Stimulated activated CD8-positive, alpha-beta memory T cell treated with anti-CD3 and anti-CD28 coated beads, Interleukin-7, amount 100 ng/mL, for 4 hours (primary cell): Measurements from ENCODE around the gene RAPGEF2.
"Not testable (repeated sequence)": the region's sequence is repeated elsewhere in the genome, so short reads cannot be mapped to it uniquely, and the experiment has no call there.

ENCODE experiments used
- DNase-seq, 2 donors: peaks; one replicate each; pipeline ENCODE4 v3.0.0-alpha.2; 2020; ENCODE audit warnings: low read depth in 2 of 2

Gene RAPGEF2

DNA sequence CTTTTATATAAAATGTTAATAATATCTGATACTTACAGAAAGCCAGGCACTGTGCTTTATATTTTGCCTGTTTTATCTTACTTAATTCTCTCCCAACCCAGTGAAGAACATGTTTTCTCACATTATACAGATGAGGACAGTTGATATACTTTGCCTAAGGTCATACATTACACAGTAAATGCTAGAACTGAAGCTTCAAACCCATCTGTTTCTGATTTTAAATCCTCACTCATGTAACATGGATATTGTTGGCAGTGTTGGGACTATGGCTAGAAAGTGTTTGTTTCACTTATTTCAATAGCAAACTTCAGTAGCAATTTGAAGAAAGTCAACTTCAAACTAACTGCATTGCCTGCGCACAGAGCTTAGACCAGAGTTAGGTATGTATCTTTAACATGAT lies 57.4 kb downstream of the RAPGEF2 start:
- DNase-seq: no peak

- not testable (repeated sequence) for DNase-seq
Observed at GRCh38 chr4:159161436-159161835, 58.6 kb downstream of the RAPGEF2 start.

DNA sequence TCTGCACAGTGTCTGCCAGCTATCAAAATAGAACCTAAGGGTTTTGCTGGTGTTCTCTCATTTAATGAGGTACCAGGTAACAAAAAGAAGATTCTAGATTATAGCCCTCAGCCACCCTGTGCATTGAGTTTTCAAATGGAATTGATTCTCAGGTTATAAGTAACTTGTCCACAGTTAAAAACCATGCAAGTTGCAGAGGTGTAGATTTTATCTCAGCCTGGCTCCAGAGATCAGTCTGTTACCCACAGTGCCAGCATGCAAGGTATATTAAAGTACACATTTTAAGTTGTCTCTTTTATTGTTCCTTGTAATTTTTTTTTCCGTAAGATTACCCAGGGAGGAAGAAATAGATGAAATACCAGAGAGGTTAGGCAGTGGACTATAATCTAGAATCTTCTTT lies 59.7 kb downstream of the RAPGEF2 start:
- no peak for DNase-seq

DNA sequence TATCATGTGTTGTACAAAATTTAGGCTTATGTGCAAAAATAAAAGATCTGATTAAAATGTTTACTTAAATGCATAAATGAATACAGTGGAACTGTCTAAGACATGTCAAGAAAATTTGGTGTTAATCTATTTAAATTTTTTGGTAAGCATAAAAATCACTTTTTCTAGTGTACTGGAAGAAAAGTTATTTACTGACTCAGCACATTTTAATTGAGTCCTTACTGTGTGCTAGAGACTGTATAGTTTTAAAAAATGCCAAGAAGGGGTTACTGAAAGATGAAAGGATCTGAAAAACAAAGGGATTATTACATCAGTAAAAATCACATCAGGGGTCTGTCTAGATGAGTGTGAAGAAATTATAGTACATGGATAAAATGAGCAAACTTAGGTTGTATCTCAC lies 60.6 kb downstream of the RAPGEF2 start:
- DNase-seq: no peak

GRCh38 chr4:159169404-159170302 lies 66.8 kb downstream of the RAPGEF2 start:
- no peak for DNase-seq

- no peak for DNase-seq
Observed at GRCh38 chr4:159171287-159171686, 68.4 kb downstream of the RAPGEF2 start.

DNA sequence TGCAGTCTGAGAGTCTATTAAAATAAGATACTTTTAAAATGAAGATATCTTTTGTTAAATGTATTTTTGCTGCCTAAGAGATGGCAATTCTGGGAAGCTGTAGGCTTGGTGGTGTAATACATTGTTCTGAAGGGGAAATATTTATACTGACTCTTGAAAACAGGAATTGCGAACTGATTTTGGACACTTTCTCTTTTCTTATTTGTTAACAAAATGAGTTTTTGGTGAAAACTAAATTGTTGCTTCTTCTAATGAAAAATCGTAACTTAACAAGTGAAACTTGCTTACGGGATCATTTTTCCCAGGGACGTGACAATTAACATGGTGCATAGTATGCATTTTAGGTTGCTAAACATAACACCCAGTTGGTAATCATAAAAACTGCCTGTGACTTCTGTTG lies 71.0 kb downstream of the RAPGEF2 start:
- no peak for DNase-seq

GRCh38 chr4:159174645-159175084 lies 71.8 kb downstream of the RAPGEF2 start:
- no peak for DNase-seq

- peak; percentile 19 to 47 for DNase-seq
Observed at GRCh38 chr4:159175085-159175988, 72.5 kb downstream of the RAPGEF2 start.

DNA sequence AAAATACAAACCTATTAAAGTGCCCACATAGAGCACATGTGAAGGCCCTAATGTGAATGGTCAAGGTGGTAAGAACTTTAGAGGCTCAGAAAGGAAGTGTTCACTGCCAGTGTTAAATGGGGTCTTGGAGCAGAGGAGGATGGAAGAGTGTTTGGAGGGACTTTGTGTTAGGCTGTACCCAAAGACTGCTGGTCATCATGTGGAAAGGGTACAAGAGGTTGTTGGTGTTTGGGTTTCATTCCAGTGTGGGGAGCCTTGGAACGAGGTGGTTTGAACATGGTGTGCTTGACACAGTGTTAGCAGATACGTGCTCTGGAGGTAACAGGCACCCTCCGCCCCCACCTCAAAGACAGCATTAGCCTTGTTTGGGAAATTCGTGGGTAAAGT lies 73.1 kb downstream of the RAPGEF2 start:
- DNase-seq: no peak

DNA sequence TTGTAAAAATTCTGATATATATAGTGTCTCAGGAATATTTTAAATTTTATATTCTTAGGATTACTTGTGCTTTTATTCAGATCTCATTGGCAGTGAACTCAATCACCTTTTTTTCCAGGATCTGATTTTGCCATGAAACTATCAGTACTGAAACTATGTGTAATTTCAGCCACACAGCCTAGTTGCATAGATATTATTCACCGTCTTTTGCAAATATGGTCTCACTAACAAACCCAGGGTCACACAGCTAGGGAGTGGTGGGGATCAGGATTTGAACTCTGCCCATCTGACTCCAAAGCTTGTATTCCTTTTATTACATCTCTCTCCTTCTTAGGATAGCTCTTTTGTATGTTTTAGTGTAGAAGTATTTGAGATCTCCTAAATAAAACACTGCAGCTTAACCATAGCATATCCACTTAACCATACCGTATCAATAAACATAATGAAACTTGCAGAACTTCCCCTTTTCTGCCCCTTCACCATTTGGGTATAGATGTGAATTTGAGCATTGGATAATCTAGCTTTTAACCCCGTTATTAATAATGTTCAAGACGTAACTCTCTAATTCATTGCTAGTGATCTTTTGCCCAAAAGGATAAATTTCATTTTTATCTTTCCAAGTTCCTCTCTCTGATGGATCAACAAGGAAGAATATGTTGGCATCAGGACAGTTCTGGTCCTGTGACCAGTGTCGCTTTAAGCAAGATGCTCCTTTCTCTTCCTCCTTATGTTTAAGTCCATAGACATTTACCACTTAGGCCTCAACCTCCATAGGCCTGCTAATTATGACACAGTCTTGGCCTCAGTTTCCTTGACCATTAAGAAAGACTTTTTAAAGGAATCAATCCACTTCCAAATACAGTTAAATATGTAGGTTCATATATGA lies 74.6 kb downstream of the RAPGEF2 start:
- DNase-seq: no peak

- no peak for DNase-seq
Observed at GRCh38 chr4:159178151-159178546, 75.3 kb downstream of the RAPGEF2 start.

GRCh38 chr4:159178979-159179969 lies 76.4 kb downstream of the RAPGEF2 start:
- no peak for DNase-seq

DNA sequence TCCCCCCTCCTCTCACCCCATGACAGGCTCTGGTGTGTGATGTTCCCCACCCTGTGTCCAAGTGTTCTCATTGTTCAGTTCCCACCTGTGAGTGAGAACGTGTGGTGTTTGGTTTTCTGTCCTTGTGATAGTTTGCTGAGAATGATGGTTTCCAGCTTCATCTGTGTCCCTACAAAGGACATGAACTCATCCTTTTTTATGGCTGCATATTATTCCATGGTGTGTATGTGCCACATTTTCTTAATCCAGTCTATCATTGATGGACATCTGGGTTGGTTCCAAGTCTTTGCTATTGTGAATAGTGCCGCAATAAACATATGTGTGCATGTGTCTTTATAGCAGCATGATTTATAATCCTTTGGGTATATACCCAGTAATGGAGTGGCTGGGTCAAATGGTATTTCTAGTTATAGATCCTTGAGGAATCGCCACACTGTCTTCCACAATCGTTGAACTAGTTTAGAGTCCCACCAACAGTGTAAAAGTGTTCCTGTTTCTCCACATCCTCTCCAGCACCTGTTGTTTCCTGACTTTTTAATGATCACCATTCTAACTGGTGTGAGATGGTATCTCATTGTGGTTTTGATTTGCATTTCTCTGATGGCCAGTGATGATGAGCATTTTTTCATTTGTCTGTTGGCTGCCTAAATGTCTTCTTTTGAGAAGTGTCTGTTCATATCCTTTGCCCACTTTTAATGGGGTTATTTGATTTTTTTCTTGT lies 81.2 kb downstream of the RAPGEF2 start:
- DNase-seq: not testable (repeated sequence)

- DNase-seq: no peak
Observed at GRCh38 chr4:159185591-159186023, 82.7 kb downstream of the RAPGEF2 start.

GRCh38 chr4:159188646-159189045 lies 85.8 kb downstream of the RAPGEF2 start:
- DNase-seq: no peak

DNA sequence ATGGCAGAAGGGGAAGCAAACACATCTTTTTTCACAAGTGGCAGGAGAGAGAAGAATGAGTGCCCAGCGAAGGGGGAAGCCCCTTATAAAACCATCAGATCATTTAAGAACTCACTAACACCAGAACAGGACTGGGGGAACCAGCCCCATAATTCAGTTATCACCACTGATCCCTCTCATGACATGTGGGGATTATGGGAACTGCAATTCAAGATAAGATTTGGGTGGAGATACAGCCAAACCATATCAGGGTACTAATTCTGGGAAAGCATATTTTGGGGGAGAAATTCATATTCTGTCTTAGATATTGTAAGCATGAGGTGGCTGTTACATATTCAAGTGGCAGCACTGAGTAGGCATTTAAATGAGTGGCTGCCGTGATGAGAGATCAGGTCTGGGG lies 87.8 kb downstream of the RAPGEF2 start:
- no peak for DNase-seq

DNA sequence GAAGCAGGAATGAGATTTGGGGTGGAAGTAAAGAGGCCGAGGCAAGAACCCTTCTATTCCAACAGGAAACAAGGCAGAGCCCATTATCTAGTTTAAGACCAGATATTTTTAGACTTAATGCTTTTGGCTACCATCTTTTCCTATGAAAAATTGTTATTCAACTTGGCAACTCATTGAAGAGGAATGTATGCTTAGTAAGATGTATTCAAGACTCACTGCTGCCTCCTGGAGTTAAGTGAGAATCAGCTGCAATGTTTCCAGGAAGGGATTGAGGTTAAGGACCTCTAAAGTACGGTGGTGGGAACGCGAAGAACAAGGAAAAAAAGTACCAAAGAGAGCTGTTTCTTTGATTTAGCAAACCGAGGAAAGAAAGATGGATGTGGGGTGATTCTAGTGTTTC lies 89.1 kb downstream of the RAPGEF2 start:
- no peak for DNase-seq

GRCh38 chr4:159193046-159193620 lies 90.3 kb downstream of the RAPGEF2 start:
- DNase-seq: no peak
